ENCODE data around the gene PATE2. TPM values are rescaled to one million over a fixed set of nuclear protein-coding genes. Genes with fewer than 3 reads are reported as not detected.
A peak's percentile ranks its signal among the peaks of the same experiment; 100 is the strongest.

PATE2 gene
- under 1 TPM in 1 of 10 donors, not detected in 9; 0.14 TPM for polyA plus RNA-seq (ENCODE audit: insufficient read length in 10 of 10)
- long read RNA-seq, donor 1 = 0 reads
- long read RNA-seq, donor 2 = 0 reads
- long read RNA-seq, donor 3 = 0 reads
- long read RNA-seq, donor 4 = 0 reads
- long read RNA-seq, donor 5 = 0 reads
- long read RNA-seq, donor 6 = 0 reads
- long read RNA-seq, donor 7 = 0 reads
- long read RNA-seq, donor 8 = 0 reads
- long read RNA-seq, donor 9 = 0 reads

DNA sequence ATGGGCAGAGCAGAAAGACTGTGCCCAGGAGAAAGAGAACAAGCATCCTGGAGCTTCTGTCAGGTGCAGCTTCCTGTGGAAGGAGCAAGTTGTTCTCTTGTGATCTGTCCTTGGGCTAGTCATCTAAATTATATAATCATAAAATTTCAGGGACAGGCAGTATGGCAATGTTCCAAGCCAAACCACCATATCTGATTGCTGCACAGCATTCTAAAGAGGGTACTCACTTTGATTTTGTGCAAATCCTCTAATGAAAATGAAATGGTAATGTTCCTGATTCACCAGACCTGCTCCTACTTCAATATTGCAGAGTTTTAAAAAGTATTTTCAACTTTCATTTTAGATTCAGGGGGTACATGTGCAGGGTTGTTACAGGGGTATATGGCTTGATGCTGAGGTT is at the start of gene PATE2:
Gene PATE2 (minus strand): TSS at position 101 of the 400 bp plus-strand sequence. CDS start 55 bp downstream, at position 46.
- DNase-seq = no peak

DNA sequence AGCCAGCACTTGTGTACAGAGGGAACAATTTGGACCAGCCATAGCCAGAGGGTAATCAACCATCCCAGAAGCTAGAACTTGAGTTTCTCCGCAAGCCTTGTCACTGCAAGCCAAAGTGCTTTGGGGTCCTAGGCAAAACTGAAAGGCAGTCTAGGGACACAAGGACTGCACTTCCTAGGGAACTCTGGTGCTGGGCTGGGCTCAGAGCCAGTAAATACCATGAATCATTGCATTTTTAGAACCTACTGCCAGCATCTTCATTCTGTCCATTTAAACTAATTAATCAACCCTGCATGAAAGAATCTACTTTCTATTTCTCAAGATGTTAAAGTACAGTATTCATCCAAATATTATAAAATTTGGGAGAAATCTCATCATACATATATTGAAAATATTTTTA is 29.3 kb upstream of the PATE2 start:
- DNase-seq = no peak

DNA sequence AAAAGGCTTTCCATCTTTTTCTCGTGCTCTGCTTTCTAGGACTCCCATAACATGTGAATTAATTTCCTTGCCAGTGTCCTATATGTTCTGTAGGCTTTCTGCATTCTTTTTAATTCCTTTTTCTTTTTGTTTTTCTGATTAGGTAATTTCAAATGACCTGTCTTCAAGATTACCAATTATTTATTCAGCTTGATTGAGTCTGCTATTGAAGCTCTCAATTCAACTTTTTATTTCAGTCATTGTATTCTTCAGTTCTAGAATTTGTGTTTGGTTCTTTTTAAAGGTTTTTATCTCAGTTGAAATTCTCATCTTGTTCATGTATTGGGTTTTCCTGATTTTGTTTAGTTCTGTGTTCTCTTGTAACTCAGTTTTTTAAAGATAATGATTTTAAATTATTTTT is 23.8 kb upstream of the PATE2 start:
- no peak for DNase-seq

DNA sequence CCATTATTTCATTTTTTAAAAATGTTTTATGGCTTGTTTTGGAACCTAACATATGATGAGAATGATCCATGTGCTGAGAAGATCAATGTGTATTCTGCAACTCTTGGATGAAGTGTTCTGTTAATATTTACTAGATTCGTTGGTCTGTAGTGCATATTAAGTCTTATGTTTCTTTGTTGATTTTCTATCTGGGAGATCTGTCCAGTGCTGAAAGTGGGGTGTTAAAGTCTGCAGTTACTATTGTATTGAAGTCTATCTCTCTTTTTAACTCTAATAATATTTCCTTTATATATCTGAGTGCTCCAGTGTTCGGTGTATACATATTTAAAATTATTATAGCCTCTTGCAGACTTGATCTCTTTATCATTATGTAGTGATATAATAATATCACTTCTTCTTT is 21.2 kb upstream of the PATE2 start:
- no peak for DNase-seq

DNA sequence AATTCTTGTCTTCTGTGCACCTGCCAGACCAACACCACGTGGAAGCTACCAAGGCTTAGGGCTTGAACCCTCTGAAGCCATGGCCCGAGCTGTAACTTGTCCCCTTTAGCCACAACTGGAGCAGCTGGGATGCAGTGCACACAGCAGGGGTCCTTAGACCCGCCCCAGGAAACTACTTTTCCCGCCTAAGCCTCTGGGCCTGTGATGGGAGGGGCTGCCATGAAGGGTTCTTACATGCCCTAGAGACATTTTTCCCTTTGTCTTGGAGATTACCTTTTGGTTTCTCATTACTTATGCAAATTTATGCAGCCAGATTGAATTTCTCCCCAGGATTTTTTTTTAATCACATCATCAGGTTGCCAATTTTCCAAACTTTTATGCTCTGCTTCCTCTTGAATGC is 19.0 kb upstream of the PATE2 start:
- DNase-seq = no peak

DNA sequence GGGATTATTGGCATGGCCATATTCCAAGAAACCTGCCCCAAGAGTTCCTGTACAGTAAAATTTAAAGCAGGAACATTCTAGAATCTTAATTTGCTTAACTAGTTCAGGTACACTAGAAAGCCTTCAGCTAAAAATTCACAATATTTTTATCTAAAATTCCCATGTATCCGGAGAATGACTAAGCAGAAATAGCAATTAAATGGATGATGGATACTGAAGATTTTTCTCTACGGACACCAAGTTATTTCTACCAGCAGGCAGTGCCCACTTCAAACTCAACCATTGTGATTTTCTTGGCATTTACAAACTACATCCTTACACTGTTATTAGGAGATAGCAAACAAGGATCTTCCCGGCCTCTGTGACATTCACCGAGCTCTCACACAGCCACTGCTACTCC is 12.2 kb upstream of the PATE2 start:
- no peak for DNase-seq

DNA sequence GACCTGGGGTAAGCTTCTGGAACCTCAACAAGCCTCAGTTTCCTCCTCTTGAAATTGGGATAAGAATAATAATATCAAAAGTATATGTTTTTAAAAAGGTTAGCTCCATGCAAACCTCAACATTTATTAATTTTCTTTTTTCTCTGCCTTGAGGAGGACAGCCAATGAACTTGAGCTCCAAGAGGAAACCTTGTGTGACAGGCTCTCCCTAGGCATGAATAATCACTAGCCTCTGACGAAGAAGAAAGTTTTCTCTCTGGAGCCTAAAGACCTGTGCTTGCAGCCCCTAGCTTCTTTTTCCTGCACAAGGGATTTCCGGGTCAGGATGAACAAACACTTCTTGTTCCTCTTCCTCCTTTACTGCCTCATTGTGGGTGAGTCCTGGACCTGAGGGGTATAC is 9.2 kb upstream of the PATE2 start, which contains the start of gene PATE3:
Gene PATE3 (plus strand): TSS at position 301 of the 400 bp plus-strand sequence. CDS start 25 bp downstream, at position 326.
- DNase-seq = no peak

DNA sequence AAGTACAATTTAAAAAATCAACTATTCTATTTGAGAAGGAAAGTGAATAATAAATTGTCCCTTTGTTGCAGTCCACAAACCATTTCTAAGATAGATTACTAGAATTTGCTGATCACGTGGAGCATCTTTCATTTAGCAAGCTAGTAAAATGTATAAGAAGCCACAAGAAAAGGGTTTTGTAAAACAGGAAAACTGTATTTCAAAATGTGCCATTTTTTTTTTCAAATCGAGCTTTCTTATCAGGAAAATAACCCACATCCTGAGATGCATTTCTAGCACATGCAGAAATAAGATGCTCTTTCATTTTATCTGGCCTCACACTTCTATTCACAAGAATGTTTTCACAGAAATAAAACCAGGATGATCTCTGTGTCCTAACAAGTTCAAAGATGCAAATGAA is 6.0 kb upstream of the PATE2 start:
- no peak for DNase-seq

DNA sequence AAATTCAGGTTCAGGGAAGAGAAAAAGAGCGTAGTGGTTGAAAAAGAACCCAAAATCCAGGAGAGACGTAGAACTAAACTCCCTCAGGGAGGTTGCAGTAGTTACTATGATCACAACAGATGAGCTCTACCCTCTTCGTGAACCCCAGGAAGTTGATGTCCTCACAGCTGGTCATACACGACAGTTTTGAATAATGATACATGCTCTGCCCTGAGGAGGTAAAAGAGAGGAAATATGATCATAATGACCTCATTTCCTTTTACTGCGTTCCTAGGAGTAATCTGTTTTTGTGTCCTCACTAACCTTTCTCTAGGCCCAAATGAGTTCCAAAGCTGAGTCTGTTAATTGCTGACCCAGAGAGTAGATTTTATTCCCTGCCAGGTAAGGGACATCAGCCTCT is 1.3 kb downstream of the PATE2 start:
- DNase-seq = peak in 1 of 3 donors; percentile 2

DNA sequence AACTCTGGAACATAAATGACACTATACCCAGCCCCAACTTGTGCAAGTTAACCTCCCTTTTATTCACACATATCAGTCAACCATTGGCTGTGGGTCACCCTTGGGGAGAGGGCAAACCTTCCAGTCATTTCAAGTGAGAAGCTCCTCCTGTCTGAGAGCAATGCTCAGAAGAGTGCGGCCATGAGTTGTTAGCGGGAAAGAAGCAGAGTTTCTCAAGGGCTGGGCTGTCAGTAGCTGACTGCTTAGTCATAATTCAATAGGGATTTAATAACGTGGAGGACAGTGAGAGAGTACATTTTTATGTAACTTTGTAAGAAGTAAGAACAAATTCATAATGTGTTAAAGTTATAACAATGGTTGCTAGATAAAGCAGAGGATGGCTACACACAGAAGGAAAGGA is 5.1 kb downstream of the PATE2 start:
- DNase-seq = no peak

DNA sequence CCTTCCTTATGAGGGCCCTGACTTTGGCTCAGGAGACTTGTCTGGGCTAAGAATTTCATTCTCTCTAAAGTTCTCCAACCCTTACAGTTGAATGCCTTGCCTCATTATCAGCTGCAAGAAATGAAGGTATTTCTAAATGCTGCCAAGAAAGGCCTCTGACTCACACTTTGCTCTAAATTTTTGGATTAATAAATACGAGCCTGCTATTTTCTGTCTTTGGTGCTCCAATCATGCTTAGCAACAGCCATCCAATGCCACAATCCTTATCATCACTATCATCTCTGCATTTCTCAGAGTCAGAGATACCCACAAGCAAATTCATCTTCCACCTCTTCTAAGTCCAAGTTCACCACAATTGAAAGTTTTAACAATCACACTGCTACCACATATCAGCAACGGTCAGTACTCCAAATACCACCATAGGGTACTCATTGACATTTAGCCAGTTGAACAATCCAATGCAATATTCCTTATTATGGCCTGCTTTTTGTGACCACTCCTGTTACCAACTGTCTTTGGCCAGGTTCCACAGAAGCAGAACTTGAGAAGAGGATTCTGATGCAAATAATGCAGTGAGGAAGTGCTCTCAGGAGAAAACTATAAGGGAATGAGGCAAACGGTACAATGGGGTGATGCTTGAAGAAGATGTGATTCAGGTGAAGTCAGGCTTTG is 5.7 kb downstream of the PATE2 start:
- peak in 1 of 3 donors; percentile 7 for DNase-seq

DNA sequence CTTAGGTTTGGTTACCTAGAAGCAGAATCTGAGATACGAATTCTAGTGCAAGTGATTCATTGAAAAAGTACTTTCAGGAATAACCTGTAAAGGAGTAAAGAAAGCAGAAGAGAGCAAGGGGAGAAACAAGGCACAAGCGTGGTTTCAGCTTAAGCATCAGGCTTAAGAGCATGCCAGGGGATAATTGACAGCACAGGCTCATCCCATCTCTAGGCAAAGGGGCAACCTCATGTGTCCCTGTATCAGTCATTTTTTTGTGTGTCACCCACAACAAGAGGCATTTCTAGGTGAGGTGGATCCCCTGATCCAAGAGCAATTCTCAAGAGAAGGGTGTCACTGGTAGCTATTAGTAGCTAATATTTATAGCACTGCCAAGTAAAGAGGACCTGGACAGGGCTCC is 8.0 kb downstream of the PATE2 start:
- DNase-seq = no peak

DNA sequence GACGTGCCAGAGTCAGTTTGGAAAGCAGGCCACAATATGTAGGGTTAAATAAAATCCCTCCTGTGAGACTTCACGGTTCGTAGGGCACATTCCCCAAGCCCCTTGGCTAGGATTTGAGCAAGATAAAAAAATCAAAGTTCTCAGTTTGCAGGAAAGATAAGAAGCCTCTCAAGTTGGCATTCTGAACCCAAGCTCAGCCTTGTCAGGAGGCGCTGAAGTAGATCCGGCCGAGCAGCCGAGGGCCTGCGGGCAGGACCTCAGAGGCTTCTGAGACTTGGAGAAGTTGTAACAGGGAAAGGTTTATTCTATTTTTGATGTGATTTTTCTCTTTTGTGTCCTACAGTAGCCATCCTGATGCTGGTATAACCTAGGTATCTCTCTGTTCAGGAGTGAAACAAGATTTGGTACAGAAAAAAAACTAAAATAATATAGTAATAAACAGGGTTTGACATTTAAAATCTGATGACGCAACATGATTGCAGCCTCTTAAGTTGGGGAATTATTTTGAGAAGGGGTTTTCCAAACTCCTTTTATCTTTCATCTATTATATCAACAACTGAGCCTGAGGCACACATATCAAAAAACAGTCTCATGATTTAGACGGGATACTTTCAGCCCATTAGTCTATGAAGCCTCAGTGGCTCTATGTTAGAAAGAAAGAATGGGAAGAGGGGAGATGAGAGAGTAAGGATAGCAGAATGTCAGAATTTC is 10.1 kb downstream of the PATE2 start:
- DNase-seq = no peak

DNA sequence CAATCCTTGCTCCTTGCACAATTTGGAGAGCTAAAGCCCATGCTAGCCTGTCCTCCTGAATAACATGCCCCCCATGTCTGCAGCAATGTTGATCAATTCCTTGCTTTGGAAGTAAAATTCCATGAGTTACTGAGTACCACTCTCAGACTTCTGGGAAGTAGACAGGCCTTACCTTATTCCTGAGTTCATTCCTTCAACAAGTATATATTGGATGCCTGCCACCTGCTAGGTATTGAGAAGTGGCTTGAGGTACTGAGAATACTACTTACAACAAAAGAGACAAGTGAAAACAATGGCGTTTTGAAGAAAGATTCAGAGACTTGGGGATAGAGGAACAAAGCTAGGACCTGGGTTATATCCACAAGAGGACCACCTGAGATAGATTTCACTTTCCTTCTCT is 12.4 kb downstream of the PATE2 start:
- DNase-seq = no peak

DNA sequence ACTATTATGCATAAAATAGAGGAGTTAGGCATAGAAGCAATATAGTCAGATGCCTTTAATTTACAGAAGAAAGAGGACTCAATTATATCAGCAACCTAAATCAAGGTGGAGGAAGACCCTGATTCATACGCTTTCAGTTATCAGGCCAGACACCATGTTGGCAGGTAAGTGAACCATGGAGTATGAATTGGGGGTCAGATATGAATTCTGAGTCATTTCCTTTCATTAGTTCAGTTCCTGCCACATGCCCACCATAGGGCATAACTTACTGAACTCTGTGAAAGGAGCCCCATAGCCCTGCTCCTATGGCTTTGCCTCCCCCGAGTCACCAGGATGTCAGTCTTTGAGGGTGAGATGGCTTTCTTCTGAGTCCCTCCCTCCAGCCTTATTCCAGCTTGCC is 15.1 kb downstream of the PATE2 start:
- DNase-seq = no peak

DNA sequence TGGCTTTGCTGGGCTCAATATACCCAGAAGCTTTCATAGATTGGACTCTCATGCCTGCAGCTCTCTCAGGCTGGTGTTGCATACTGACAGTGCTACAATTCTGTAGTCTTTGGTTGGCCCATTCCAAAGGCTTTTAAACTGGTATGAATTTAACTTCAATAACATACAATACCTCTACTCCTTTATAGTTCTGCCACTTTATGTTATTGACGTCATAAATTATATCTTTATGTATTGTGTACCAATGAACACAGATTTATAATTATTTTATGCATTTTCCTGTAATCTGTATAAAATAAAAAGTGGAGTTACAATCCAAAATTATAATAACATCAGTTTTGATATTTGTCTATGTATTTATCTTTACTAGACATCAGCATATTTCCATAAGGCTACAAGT is 16.2 kb downstream of the PATE2 start:
- DNase-seq = no peak

DNA sequence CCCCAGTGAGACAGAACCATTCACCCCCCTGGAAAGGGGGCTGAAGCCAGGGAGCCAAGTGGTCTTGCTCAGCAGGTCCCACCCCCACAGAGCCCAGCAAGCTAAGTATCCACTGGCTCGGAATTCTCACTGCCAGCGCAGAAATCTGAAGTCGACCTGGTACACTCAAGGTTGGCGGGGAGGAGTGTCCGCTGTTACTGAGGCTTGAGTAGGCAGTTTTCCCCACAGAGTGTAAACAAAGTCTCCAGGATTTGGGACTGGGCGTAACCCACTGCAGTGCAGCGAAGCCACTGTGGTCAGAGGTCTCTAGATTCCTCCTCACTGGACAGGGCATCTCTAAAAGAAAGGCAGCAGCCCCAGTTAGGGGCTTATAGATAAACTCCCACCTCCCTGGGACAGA is 22.6 kb downstream of the PATE2 start:
- DNase-seq = no peak

DNA sequence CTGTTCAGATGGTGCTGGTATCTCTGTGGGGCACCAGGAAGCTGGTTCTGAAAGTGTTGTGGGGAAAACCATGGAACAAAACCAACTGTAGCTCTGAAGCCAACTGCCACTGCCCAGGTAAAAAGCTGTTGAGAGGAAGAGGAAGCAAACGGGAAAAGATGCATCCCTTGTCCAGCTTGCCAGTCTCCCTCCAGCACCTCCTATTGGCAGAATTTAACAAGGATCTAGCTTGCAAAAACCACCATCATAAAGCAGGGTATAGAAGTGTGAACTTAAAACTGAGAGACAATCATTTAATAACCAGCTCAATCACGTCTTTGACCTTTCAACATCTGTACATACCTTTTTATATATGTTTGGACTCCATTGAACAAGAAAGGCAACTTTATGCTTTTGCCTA is 28.0 kb downstream of the PATE2 start:
- DNase-seq = no peak

DNA sequence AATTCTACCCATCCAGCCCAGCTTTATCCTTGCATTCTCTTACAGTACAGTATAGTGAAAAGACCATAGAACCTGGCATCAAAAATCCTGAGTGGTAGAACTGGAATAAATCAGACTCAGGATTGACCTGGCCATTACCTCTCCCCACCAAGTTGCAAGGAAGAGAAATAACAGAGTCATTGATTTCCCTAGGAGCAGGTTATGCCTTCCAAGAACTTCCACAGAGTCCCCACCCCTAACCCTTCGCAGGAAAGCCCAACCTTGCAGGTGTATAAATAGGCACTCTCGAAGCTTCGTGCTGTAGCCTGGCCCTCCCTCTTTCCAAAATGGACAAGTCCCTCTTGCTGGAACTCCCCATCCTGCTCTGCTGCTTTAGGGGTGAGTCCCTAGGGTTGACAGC is 32.6 kb downstream of the PATE2 start, which contains the start of gene PATE1:
Gene PATE1 (plus strand): TSS at position 301 of the 400 bp plus-strand sequence. CDS start 26 bp downstream, at position 327.
- DNase-seq = no peak

DNA sequence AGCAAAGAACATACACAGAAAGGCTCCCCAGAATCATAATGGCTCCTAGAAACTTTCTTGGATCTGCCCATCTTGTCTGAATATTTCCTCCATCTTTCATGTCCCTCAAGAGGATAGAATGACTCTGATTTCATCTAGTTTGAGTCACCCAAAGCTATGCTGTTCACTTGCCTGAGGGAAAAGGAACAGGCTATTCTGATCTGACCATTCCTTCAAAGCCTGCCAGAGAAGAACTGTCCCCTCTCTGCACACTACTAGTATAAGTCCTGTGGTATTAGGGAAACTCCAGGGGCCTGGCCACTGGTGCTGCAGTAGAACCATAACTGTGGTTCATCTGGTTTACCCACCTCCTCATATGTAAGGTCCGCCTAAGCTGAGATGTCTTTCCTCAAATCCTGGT is 34.9 kb downstream of the PATE2 start:
- DNase-seq = no peak

DNA sequence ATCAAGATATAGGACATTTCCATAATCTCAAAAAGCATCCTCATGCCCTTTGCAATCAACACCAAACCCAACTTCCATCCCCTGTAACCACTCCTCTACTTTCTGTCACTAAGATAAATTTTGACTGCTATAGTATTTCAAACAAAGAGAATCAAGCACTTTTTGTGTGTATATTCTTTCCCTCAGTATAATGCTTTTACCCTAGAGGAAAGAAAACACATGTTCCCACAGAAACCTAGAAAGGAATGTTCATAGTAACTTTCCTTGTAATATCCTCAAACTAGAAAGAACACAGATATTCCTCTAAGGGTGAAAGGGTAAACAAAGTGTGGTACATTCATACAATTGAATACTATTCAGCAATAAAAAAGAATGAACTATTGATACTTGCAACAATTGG is 38.0 kb downstream of the PATE2 start:
- DNase-seq = no peak

DNA sequence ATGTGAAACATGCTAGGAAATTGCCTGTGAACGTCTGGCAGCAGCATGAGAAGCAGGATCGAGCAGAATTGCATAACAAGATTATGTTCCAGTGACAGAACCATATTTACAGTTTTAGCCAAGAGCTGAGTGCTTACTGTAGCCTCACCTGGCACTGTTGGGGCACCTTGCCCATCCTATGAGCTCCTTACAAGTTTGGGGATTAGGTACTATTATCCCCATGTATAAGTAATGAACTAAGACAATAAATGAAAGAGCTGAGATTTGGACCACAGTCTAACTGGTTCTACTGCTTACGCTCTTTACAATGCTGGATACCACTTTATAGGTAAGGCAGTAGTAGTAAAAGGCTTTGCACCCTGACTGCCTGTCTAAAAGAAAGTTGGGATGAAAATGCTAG is 49.7 kb downstream of the PATE2 start:
- no peak for DNase-seq

Measured in muscle of back (tissue), 13 donors.